Calu3 (cell line): ENCODE data around the gene DDAH1. TPM values are rescaled to one million over a fixed set of nuclear protein-coding genes. Genes with fewer than 3 reads are reported as not detected.
"Not testable (repeated sequence)": the region's sequence is repeated elsewhere in the genome, so short reads cannot be mapped to it uniquely, and the experiment has no call there.

Source experiments
- BruUV-seq: library from RNA; stranded (reverse); fragments of 400-500 nt; replicated peaks from 2 replicates; lab custom pipeline; 2021; lab: Mats Ljungman, UMichigan
- CTCF ChIA-PET: fragments of 300-600 bp; sonication (Branson Sonifier 250); formaldehyde crosslinking; loops from one replicate; lab custom pipeline; 2022; ENCODE audit warnings: antibody characterized with exemption; lab: Charles Lee
- DNase-seq: peaks from one replicate; pipeline ENCODE4 v3.0.0; 2022
- H3K27ac Mint-ChIP-seq: one replicate; pipeline ENCODE4 v1.8.0; 2022; ENCODE audit warnings: mixed read lengths; ENCODE audit not compliant: unreplicated experiment
- H3K27me3 Mint-ChIP-seq: one replicate; pipeline ENCODE4 v1.8.0; 2022; ENCODE audit warnings: mixed read lengths; ENCODE audit not compliant: unreplicated experiment
- H3K36me3 Mint-ChIP-seq: one replicate; pipeline ENCODE4 v1.8.0; 2022; ENCODE audit warnings: mild to moderate bottlenecking, moderate library complexity, mixed read lengths; ENCODE audit not compliant: insufficient read depth, unreplicated experiment
- H3K4me1 Mint-ChIP-seq: one replicate; pipeline ENCODE4 v1.8.0; 2022; ENCODE audit warnings: mild to moderate bottlenecking, low read depth, mixed read lengths; ENCODE audit not compliant: unreplicated experiment
- H3K4me3 Mint-ChIP-seq: one replicate; pipeline ENCODE4 v1.8.0; 2022; ENCODE audit warnings: mild to moderate bottlenecking, low read depth, moderate library complexity, mixed read lengths; ENCODE audit not compliant: unreplicated experiment
- H3K9me3 Mint-ChIP-seq: one replicate; pipeline ENCODE4 v1.8.0; 2022; ENCODE audit warnings: low read depth, mixed read lengths; ENCODE audit not compliant: unreplicated experiment
- CTCF ChIP-seq: fragments of 200-600 bp; IDR thresholded peaks from one replicate; pipeline ENCODE4 v1.8.0; 2022; ENCODE audit warnings: antibody characterized with exemption; ENCODE audit not compliant: unreplicated experiment
- intact Hi-C: fragments of 100-400 bp; cut with micrococcal nuclease; formaldehyde crosslinking; loops from one replicate; pipeline ENCODE4 v1.10.0; 2022; ENCODE audit not compliant: unreplicated experiment
- total RNA-seq: library from RNA; stranded (reverse); gene quantifications from 2 replicates; pipeline ENCODE4 v1.2.3, GENCODE V29; 2022

DDAH1 gene
- total RNA-seq, 1 experiment from 2014 or later: 84.1 TPM

DNA sequence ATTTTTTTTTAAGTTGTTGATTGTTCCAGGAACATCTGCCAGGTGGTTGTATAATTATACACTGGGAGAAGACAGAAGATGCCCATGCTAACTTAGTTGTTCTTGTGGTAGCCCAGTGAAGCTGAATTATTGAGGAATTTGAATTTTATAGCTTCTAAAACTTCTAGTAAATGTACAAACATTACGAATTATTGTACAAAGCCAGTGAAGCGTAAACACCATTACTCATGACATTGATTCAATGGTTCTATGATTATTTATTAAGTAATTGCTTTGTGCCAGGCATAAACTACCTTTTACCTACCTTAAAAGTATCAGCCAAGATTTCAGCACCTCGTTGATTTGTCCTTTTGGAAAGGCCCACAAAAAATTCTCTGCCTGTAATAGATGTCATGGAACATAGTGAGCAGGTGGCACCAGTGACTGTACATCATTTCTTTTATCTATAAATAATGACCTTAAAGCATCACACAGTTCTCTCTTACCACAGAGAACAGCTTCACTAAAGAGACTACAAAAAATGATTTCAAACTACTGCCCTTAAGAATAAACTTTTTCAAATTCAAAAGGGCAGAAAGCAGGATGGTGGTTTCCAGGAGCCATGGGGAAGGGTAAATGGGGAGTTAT, 113.6 kb downstream of the DDAH1 start:
- BruUV-seq: no TSS peak
- Mint-ChIP-seq H3K4me3 (no peak overlapping the region), H3K4me1 (peaks cover 41% of the 10 kb centered on the region), H3K27ac (no peak overlapping the region), H3K9me3 (no peaks in the 10 kb centered on the region), H3K36me3 (peaks cover 27% of the 10 kb centered on the region), H3K27me3 (no peaks in the 10 kb centered on the region)
- no peak for DNase-seq
- CTCF ChIA-PET: no interaction called here
- intact Hi-C loops: no loop called here
- TF ChIP-seq CTCF: no peak

- H3K9me3 Mint-ChIP-seq: no peaks in the 10 kb centered on the region
- H3K27me3 Mint-ChIP-seq: no peaks in the 10 kb centered on the region
- no peak overlapping the region for H3K4me3 Mint-ChIP-seq
- no peak for TF ChIP-seq CTCF
- peaks cover 38% of the 10 kb centered on the region for H3K4me1 Mint-ChIP-seq
- intact Hi-C loops: no loop called here
- CTCF ChIA-PET: no interaction called here
- no peak overlapping the region for H3K27ac Mint-ChIP-seq
- no peak for DNase-seq
- no TSS peak for BruUV-seq
- H3K36me3 Mint-ChIP-seq: peaks cover 27% of the 10 kb centered on the region
Observed at GRCh38 chr1:85349224-85349623, 115.7 kb downstream of the DDAH1 start.

GRCh38 chr1:85347908-85348307, 117.1 kb downstream of the DDAH1 start:
- peak overlapping the region; percentile 66 for H3K27ac Mint-ChIP-seq
- BruUV-seq: no TSS peak
- CTCF ChIA-PET: no interaction called here

DNA sequence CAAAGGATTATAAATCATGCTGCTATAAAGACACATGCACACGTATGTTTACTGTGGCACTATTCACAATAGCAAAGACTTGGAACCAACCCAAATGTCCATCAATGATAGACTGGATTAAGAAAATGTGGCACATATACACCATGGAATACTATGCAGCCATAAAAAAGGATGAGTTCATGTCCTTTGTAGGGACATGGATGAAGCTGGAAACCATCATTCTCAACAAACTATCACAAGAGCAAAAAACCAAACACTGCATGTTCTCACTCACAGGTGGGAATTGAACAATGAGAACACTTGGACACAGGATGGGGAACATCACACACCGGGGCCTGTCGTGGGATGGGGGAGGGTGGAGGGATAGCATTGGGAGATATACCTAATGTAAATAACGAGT, 117.7 kb downstream of the DDAH1 start:
- CTCF ChIA-PET, H3K4me3 Mint-ChIP-seq, H3K27ac Mint-ChIP-seq, BruUV-seq, H3K9me3 Mint-ChIP-seq, DNase-seq, H3K27me3 Mint-ChIP-seq, intact Hi-C loops: not testable (repeated sequence)
- H3K4me1 Mint-ChIP-seq: peaks cover 50% of the 10 kb centered on the region
- H3K36me3 Mint-ChIP-seq: peaks cover 26% of the 10 kb centered on the region

More at GRCh38 chr1:85347908-85348307, 117.1 kb downstream of the DDAH1 start:
- DNase-seq: no peak
- no peak for TF ChIP-seq CTCF
- Mint-ChIP-seq H3K4me3 (no peak overlapping the region), H3K36me3 (peaks cover 26% of the 10 kb centered on the region), H3K4me1 (peaks cover 44% of the 10 kb centered on the region), H3K27me3 (no peaks in the 10 kb centered on the region), H3K9me3 (no peaks in the 10 kb centered on the region)
- intact Hi-C loops: no loop called here

- CTCF ChIA-PET: interaction anchor here (1.0 to 2.8 kb wide), 15 partner anchors 15 to 348 kb away, joined by 3 to 15 read pairs (median 6); partner anchors contain the start of genes BCL10 and CCN1
- H3K9me3 Mint-ChIP-seq: no peaks in the 10 kb centered on the region
- no peaks in the 10 kb centered on the region for H3K27me3 Mint-ChIP-seq
- peak overlapping the region; percentile 96 for H3K27ac Mint-ChIP-seq
- intact Hi-C loops: loop anchor here (1.0 to 5.0 kb wide), 2 partner anchors 54 to 118 kb away; no protein-coding TSS in a partner anchor
- no TSS peak for BruUV-seq
- TF ChIP-seq CTCF: peak; percentile 75
- peak; percentile 78 for DNase-seq
- H3K4me1 Mint-ChIP-seq: peaks cover 79% of the 10 kb centered on the region
- H3K36me3 Mint-ChIP-seq: peaks cover 39% of the 10 kb centered on the region
- H3K4me3 Mint-ChIP-seq: peak overlapping the region; percentile 39
Observed at GRCh38 chr1:85344256-85344694, 120.7 kb downstream of the DDAH1 start.
